OCI-LY3 (cell line): ENCODE results near the gene TUBB.

Experiments used
- EZH2phosphoT487 ChIP-seq: fragments of 200-600 bp; shearing (Covaris generic); IDR thresholded peaks from 2 replicates; pipeline ENCODE4 v1.6.1; 2018; ENCODE audit warnings: antibody characterized with exemption, mixed run types, low read depth
- TF ChIP-seq, protein P1 (sequence below): fragments of 200-600, 300-600 bp; sonication (generic); IDR thresholded peaks from 2 replicates; pipeline ENCODE4 v1.5.1; 2014; ENCODE audit warnings: antibody characterized with exemption, low read length, low read depth

DNA sequence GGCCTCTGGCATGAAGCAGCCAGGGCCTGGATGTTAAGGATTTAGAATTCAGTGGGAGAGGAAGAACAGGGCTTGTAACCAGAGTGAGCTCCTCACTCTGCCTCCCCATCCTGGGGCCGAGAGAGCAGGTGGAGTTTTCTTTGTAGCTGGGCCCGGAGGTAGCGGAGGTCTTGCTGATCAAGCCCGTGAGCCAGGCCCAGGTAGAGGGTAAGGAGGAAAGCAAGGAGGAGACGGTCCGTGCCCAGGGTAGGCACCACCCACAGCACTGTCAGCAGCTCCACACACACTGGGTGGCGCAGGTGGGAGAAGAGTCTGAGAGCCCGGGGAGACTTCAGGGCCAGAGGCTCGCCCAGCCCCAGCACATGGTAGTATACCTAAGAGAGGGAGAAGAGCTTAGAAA lies 31.6 kb upstream of the TUBB start:
- TF ChIP-seq, protein P1, sequence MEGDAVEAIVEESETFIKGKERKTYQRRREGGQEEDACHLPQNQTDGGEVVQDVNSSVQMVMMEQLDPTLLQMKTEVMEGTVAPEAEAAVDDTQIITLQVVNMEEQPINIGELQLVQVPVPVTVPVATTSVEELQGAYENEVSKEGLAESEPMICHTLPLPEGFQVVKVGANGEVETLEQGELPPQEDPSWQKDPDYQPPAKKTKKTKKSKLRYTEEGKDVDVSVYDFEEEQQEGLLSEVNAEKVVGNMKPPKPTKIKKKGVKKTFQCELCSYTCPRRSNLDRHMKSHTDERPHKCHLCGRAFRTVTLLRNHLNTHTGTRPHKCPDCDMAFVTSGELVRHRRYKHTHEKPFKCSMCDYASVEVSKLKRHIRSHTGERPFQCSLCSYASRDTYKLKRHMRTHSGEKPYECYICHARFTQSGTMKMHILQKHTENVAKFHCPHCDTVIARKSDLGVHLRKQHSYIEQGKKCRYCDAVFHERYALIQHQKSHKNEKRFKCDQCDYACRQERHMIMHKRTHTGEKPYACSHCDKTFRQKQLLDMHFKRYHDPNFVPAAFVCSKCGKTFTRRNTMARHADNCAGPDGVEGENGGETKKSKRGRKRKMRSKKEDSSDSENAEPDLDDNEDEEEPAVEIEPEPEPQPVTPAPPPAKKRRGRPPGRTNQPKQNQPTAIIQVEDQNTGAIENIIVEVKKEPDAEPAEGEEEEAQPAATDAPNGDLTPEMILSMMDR: no peak
- TF ChIP-seq EZH2phosphoT487: no peak
